PC-9 (cell line): ENCODE measurements around the gene RTF2. TPM values are rescaled to one million over a fixed set of nuclear protein-coding genes. Genes with fewer than 3 reads are reported as not detected.
A peak's percentile ranks its signal among the peaks of the same experiment; 100 is the strongest.

ENCODE experiments used
- BruUV-seq: library from RNA; stranded (reverse); fragments of 400-500 nt; replicated peaks from 2 replicates; lab custom pipeline; 2021; lab: Mats Ljungman, UMichigan
- CTCF ChIA-PET: fragments of 300-600 bp; sonication (Branson Sonifier 250); formaldehyde crosslinking; loops from one replicate; lab custom pipeline; 2022; ENCODE audit warnings: antibody characterized with exemption; lab: Charles Lee
- POLR2A ChIA-PET: fragments of 300-600 bp; sonication (Branson Sonifier 250); formaldehyde crosslinking; loops from one replicate; lab custom pipeline; 2022; ENCODE audit warnings: antibody characterized with exemption; ENCODE audit not compliant: unreplicated experiment; lab: Charles Lee
- DNase-seq, 2 experiments: peaks; one replicate each; pipeline versions ENCODE4 v3.0.0 to v3.0.0-alpha.2; 2015 to 2022; ENCODE audit warnings: mixed read lengths in 1 of 2
- H2AFZ ChIP-seq: fragments of 200-600 bp; sonication (generic); 2 replicates; pipeline ENCODE4 v1.8.1; 2017; ENCODE audit warnings: antibody characterized with exemption
- H3F3A ChIP-seq: fragments of 200-600 bp; sonication (generic); 2 replicates; pipeline ENCODE4 v1.8.1; 2017; ENCODE audit warnings: antibody characterized with exemption, mild to moderate bottlenecking, low read depth; ENCODE audit not compliant: insufficient read depth
- H3K27ac ChIP-seq: fragments of 200-600 bp; sonication (generic); 2 replicates; pipeline ENCODE4 v1.6.1; 2016; ENCODE audit warnings: mixed run types
- H3K27me3 ChIP-seq: fragments of 200-600 bp; sonication (generic); 2 replicates; pipeline ENCODE4 v1.6.1; 2016; ENCODE audit warnings: low read depth, mixed run types; ENCODE audit not compliant: insufficient read depth
- H3K36me3 ChIP-seq: fragments of 200-600 bp; sonication (generic); 2 replicates; pipeline ENCODE4 v1.6.1; 2016; ENCODE audit warnings: low read depth, mixed run types
- H3K4me1 ChIP-seq: fragments of 200-600 bp; sonication (generic); replicated peaks from 2 replicates; pipeline ENCODE4 v1.6.1; 2016; ENCODE audit warnings: mixed run types; ENCODE audit not compliant: insufficient read depth
- H3K4me2 ChIP-seq: fragments of 200-600 bp; sonication (generic); 2 replicates; pipeline ENCODE4 v1.6.1; 2017; ENCODE audit warnings: mixed run types
- H3K4me3 ChIP-seq: fragments of 200-600 bp; sonication (generic); 2 replicates; pipeline ENCODE4 v1.6.1; 2016; ENCODE audit warnings: mixed run types
- H3K79me2 ChIP-seq: fragments of 200-600 bp; sonication (generic); 2 replicates; pipeline ENCODE4 v1.6.1; 2017; ENCODE audit warnings: low read depth, mixed run types
- H3K9me2 ChIP-seq: fragments of 200-600 bp; sonication (generic); 2 replicates; pipeline ENCODE4 v1.8.1; 2017; ENCODE audit warnings: mild to moderate bottlenecking; ENCODE audit not compliant: insufficient read depth
- H3K9me3 ChIP-seq: fragments of 200-600 bp; sonication (generic); 2 replicates; pipeline ENCODE4 v1.8.1; 2016; ENCODE audit warnings: low read depth; ENCODE audit not compliant: insufficient read depth
- H4K20me1 ChIP-seq: fragments of 200-600 bp; sonication (generic); 2 replicates; pipeline ENCODE4 v1.8.1; 2017; ENCODE audit not compliant: insufficient read depth
- EZH2 ChIP-seq: fragments of 200-600 bp; sonication (generic); IDR thresholded peaks from 2 replicates; pipeline ENCODE4 v1.8.0; 2017; ENCODE audit warnings: antibody characterized with exemption, low read depth
- intact Hi-C: fragments of 100-400 bp; cut with micrococcal nuclease; formaldehyde crosslinking; loops from one replicate; pipeline ENCODE4 v1.10.0; 2022; ENCODE audit not compliant: unreplicated experiment
- total RNA-seq: library from RNA; stranded (reverse); gene quantifications from 2 replicates; pipeline ENCODE4 v1.2.3, GENCODE V29; 2021
- TF ChIP-seq, protein P1 (sequence below): fragments of 200-600 bp; sonication (generic); conservative IDR thresholded peaks from 2 replicates; pipeline ENCODE4 v1.6.1; 2017; ENCODE audit warnings: mixed run types, antibody characterized with exemption, mild to moderate bottlenecking, moderate library complexity

RTF2 gene
- total RNA-seq, 1 experiment from 2014 or later: 108 TPM

DNA sequence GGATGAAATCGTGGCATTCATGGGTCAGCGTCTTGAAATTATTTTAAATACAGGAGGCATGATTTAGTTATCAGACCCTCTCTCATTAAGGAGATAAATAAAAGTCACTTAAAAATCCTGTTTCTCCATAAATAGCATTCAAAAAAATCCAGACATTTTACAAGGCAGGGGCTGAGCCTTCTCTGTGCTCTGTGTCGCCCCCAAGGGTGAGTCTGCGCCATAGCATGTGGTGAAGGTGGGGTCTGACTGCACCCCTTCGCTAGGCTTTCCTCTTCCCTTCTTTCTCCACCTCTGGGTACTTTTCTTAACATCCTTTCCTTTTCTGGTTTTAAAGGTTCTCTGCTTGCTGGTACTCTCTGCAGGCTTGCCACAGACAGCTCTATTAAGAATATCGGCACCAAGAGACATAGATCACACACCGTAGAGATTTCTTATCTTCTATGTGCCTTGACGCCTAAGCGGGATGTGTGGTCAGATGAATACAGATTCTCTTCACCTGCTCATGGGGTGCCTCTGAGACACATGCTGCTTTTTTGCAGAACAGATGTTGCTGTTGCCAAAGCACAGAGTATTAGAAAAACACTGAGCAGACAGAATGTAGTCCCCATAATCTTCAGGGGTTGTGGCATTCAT, 36.1 kb downstream of the RTF2 start:
- H3K4me1 ChIP-seq: no peaks in the 10 kb centered on the region
- intact Hi-C loops: no loop called here
- ChIA-PET CTCF (no interaction called here), POLR2A (no interaction called here)
- no peaks in the 10 kb centered on the region for H3K9me2 ChIP-seq
- H3F3A ChIP-seq: no peaks in the 10 kb centered on the region
- TF ChIP-seq, protein P1, sequence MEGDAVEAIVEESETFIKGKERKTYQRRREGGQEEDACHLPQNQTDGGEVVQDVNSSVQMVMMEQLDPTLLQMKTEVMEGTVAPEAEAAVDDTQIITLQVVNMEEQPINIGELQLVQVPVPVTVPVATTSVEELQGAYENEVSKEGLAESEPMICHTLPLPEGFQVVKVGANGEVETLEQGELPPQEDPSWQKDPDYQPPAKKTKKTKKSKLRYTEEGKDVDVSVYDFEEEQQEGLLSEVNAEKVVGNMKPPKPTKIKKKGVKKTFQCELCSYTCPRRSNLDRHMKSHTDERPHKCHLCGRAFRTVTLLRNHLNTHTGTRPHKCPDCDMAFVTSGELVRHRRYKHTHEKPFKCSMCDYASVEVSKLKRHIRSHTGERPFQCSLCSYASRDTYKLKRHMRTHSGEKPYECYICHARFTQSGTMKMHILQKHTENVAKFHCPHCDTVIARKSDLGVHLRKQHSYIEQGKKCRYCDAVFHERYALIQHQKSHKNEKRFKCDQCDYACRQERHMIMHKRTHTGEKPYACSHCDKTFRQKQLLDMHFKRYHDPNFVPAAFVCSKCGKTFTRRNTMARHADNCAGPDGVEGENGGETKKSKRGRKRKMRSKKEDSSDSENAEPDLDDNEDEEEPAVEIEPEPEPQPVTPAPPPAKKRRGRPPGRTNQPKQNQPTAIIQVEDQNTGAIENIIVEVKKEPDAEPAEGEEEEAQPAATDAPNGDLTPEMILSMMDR: peak; percentile 63
- no peak for TF ChIP-seq EZH2
- no TSS peak for BruUV-seq
- 0 out of 2 replicates have a peak, but pooled peaks cover 8% of the 10 kb centered on the region for H3K36me3 ChIP-seq
- no peaks in the 10 kb centered on the region for H3K79me2 ChIP-seq
- H2AFZ ChIP-seq: no peak overlapping the region
- H3K27me3 ChIP-seq: no peaks in the 10 kb centered on the region
- no peaks in the 10 kb centered on the region; the same call in 1 of the 2 replicates for H4K20me1 ChIP-seq
- H3K27ac ChIP-seq: no peak overlapping the region
- no peak overlapping the region for H3K4me3 ChIP-seq
- H3K9me3 ChIP-seq: no peaks in the 10 kb centered on the region
- no peak for DNase-seq
- no peak overlapping the region for H3K4me2 ChIP-seq

DNA sequence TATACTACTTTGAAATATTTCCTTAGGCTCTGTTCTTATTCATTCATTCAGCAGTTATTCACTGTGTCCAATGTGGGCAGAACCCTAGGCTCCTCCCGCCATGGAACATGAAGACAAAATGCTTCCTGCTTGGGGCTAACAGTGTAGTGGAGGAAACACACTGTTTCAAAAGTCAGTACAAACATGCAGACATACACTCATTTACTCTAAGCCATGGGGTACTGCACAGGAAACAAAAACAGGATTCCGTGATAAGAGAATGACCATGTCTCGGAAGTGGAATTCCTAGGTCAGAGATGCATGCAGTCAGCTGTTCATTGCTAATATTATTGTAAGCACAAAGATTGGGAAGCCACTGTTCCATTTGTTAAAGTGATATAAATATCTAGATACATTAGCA, 37.7 kb downstream of the RTF2 start:
- H3K4me3 ChIP-seq: no peak overlapping the region
- intact Hi-C loops: no loop called here
- H3K27ac ChIP-seq: no peak overlapping the region
- no peaks in the 10 kb centered on the region for H3F3A ChIP-seq
- no peak overlapping the region for H3K4me2 ChIP-seq
- DNase-seq: no peak
- no peaks in the 10 kb centered on the region for H3K9me3 ChIP-seq
- no peaks in the 10 kb centered on the region for H3K27me3 ChIP-seq
- ChIA-PET CTCF (no interaction called here), POLR2A (no interaction called here)
- TF ChIP-seq EZH2: no peak
- TF ChIP-seq, protein P1: no peak
- 0 out of 2 replicates have a peak, but pooled peaks cover 8% of the 10 kb centered on the region for H3K36me3 ChIP-seq
- no peaks in the 10 kb centered on the region for H3K9me2 ChIP-seq
- H3K79me2 ChIP-seq: no peaks in the 10 kb centered on the region
- H4K20me1 ChIP-seq: no peaks in the 10 kb centered on the region; the same call in 1 of the 2 replicates
- no peaks in the 10 kb centered on the region for H3K4me1 ChIP-seq
- no peak overlapping the region for H2AFZ ChIP-seq
- no TSS peak for BruUV-seq

DNA sequence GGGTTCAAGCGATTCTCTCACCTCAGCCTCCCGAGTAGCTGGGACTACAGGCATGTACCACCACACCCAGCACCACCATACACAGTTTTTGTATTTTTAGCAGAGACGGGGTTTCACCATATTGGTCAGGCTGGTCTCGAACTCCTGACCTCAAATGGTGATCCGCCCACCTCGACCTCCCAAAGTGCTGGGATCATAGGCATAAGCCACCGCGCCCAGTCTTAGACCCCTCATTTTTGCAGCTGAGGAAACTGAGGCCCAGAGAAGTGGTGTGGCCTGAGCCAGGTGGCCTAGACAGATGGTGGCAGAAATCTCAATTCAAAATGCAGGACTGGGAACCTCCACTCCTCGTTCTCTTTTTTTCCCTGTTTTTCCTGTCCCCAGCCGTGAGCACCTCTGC, 43.5 kb downstream of the RTF2 start:
- Histone ChIP-seq H3K4me3 (no peak overlapping the region), H3K27ac (no peak overlapping the region), H3K36me3 (no peaks in the 10 kb centered on the region), H4K20me1 (peaks cover 4% of the 10 kb centered on the region; the same call in 1 of the 2 replicates), H3K9me2 (no peaks in the 10 kb centered on the region), H3K4me2 (no peak overlapping the region), H3K27me3 (no peaks in the 10 kb centered on the region), H3K4me1 (no peaks in the 10 kb centered on the region), H3K9me3 (no peaks in the 10 kb centered on the region), H3K79me2 (no peaks in the 10 kb centered on the region), H2AFZ (no peak overlapping the region), H3F3A (no peaks in the 10 kb centered on the region)
- DNase-seq: no peak
- ChIA-PET CTCF (no interaction called here), POLR2A (no interaction called here)
- intact Hi-C loops: no loop called here
- TF ChIP-seq, protein P1: no peak
- no peak for TF ChIP-seq EZH2
- BruUV-seq: no TSS peak
